Panc1 (cell line): Measurements from ENCODE around the gene LKAAEAR1.

Experiments used
- POLR2AphosphoS5 ChIP-seq: IDR thresholded peaks from 2 replicates; pipeline ENCODE4 v1.6.1; 2012; ENCODE audit warnings: mild to moderate bottlenecking, low read depth, low read length, moderate library complexity
- SIN3A ChIP-seq: IDR thresholded peaks from 2 replicates; pipeline ENCODE4 v1.6.1; 2012; ENCODE audit warnings: low read depth, mild to moderate bottlenecking, low read length, moderate library complexity, borderline replicate concordance; ENCODE audit not compliant: insufficient read depth
- TF ChIP-seq, protein P1 (sequence below): fragments of 450-650 bp; IDR thresholded peaks from 2 replicates; pipeline ENCODE4 v1.5.1; 2017; ENCODE audit warnings: mild to moderate bottlenecking
- TF ChIP-seq, protein P2 (sequence below), 2 experiments: IDR thresholded peaks; 2 replicates each; pipeline ENCODE4 v1.6.1; 2011 to 2012; ENCODE audit warnings: low read depth in 2 of 2, control low read depth in 1 of 2, low read length in 1 of 2, mild to moderate bottlenecking in 1 of 2, moderate library complexity in 1 of 2; ENCODE audit not compliant: insufficient read depth in 1 of 2

- TF ChIP-seq, protein P1, sequence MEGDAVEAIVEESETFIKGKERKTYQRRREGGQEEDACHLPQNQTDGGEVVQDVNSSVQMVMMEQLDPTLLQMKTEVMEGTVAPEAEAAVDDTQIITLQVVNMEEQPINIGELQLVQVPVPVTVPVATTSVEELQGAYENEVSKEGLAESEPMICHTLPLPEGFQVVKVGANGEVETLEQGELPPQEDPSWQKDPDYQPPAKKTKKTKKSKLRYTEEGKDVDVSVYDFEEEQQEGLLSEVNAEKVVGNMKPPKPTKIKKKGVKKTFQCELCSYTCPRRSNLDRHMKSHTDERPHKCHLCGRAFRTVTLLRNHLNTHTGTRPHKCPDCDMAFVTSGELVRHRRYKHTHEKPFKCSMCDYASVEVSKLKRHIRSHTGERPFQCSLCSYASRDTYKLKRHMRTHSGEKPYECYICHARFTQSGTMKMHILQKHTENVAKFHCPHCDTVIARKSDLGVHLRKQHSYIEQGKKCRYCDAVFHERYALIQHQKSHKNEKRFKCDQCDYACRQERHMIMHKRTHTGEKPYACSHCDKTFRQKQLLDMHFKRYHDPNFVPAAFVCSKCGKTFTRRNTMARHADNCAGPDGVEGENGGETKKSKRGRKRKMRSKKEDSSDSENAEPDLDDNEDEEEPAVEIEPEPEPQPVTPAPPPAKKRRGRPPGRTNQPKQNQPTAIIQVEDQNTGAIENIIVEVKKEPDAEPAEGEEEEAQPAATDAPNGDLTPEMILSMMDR: no peak
- TF ChIP-seq POLR2AphosphoS5 (no peak), SIN3A (no peak)
- TF ChIP-seq, protein P2, sequence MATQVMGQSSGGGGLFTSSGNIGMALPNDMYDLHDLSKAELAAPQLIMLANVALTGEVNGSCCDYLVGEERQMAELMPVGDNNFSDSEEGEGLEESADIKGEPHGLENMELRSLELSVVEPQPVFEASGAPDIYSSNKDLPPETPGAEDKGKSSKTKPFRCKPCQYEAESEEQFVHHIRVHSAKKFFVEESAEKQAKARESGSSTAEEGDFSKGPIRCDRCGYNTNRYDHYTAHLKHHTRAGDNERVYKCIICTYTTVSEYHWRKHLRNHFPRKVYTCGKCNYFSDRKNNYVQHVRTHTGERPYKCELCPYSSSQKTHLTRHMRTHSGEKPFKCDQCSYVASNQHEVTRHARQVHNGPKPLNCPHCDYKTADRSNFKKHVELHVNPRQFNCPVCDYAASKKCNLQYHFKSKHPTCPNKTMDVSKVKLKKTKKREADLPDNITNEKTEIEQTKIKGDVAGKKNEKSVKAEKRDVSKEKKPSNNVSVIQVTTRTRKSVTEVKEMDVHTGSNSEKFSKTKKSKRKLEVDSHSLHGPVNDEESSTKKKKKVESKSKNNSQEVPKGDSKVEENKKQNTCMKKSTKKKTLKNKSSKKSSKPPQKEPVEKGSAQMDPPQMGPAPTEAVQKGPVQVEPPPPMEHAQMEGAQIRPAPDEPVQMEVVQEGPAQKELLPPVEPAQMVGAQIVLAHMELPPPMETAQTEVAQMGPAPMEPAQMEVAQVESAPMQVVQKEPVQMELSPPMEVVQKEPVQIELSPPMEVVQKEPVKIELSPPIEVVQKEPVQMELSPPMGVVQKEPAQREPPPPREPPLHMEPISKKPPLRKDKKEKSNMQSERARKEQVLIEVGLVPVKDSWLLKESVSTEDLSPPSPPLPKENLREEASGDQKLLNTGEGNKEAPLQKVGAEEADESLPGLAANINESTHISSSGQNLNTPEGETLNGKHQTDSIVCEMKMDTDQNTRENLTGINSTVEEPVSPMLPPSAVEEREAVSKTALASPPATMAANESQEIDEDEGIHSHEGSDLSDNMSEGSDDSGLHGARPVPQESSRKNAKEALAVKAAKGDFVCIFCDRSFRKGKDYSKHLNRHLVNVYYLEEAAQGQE (IDR thresholded peaks at IDR 0.05; ENCODE audit: insufficient read depth in 1 of 2, low read depth in 2 of 2, low read length in 1 of 2): no peak
Measured at GRCh38 chr20:64069209-64069613, 15.0 kb downstream of the LKAAEAR1 start.
